ENCODE data around the gene CLC.

- TF ChIP-seq POLR2A (IDR thresholded peaks at IDR 0.05) = no peak
- TF ChIP-seq, protein P1, sequence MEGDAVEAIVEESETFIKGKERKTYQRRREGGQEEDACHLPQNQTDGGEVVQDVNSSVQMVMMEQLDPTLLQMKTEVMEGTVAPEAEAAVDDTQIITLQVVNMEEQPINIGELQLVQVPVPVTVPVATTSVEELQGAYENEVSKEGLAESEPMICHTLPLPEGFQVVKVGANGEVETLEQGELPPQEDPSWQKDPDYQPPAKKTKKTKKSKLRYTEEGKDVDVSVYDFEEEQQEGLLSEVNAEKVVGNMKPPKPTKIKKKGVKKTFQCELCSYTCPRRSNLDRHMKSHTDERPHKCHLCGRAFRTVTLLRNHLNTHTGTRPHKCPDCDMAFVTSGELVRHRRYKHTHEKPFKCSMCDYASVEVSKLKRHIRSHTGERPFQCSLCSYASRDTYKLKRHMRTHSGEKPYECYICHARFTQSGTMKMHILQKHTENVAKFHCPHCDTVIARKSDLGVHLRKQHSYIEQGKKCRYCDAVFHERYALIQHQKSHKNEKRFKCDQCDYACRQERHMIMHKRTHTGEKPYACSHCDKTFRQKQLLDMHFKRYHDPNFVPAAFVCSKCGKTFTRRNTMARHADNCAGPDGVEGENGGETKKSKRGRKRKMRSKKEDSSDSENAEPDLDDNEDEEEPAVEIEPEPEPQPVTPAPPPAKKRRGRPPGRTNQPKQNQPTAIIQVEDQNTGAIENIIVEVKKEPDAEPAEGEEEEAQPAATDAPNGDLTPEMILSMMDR (IDR thresholded peaks at IDR 0.05) = no peak
Observed at GRCh38 chr19:39746836-39747529, 9.2 kb upstream of the CLC start.
